ENCODE results near the gene LIMS2. TPM values are rescaled to one million over a fixed set of nuclear protein-coding genes. Genes with fewer than 3 reads are reported as not detected.

The LIMS2 gene
- polyA plus RNA-seq, 1 donor (not counting 4 experiments of a cell fraction or from before 2014, with no cell fraction given), result not detected

GRCh38 chr2:127680706-127681287 lies 5.5 kb upstream of the LIMS2 start:
- H3K4me3 ChIP-seq (ENCODE audit: control insufficient read depth in 2 of 3, extremely low read depth in 1 of 3, insufficient read depth in 2 of 3, low read depth in 1 of 3, low read length in 3 of 3), result no peak overlapping the region
- H3K9me3 ChIP-seq (ENCODE audit: control insufficient read depth, low read depth, low read length), result no peaks in the 10 kb centered on the region
- no peaks in the 10 kb centered on the region for H4K20me1 ChIP-seq (ENCODE audit: control insufficient read depth, extremely low read depth, insufficient read depth, low read length)
- peaks cover 38% of the 10 kb centered on the region for H3K27me3 ChIP-seq (ENCODE audit: control insufficient read depth, extremely low read depth, insufficient read depth, low read length)
- no peak overlapping the region for H3K9ac ChIP-seq (ENCODE audit: control insufficient read depth, extremely low read depth, insufficient read depth, low read length)
- no peaks in the 10 kb centered on the region for H3K79me2 ChIP-seq (ENCODE audit: control insufficient read depth, insufficient read depth, low read length)
- FAIRE-seq (no peak), DNase-seq (ENCODE audit: low read depth, low spot score) (no peak)
- no peak overlapping the region for H3K4me2 ChIP-seq (ENCODE audit: control insufficient read depth, extremely low read depth, insufficient read depth, low read depth, low read length)
- dilution Hi-C loops (cut with MboI; ENCODE audit: extremely low pct_ligation_motif_present, low sequenced_read_pairs), result loop anchor here (25.0 kb wide), 1 partner anchor 93 kb away; no protein-coding TSS in a partner anchor
- H3K4me1 ChIP-seq (ENCODE audit: control insufficient read depth, extremely low read depth, insufficient read depth, low read length), result peaks cover 2% of the 10 kb centered on the region
- no peak overlapping the region for H3K27ac ChIP-seq (ENCODE audit: control insufficient read depth, insufficient read depth, low read length)
- TF ChIP-seq EZH2 (IDR thresholded peaks at IDR 0.05; ENCODE audit: low read length) (no peak), CTCF (optimal IDR thresholded peaks at IDR 0.05 in 1 of 3, IDR thresholded peaks at IDR 0.05 in 1 of 3, conservative IDR thresholded peaks at IDR 0.05 in 1 of 3; ENCODE audit: extremely low read depth in 1 of 3, insufficient read depth in 2 of 3, low read length in 3 of 3) (no peak)
- no peaks in the 10 kb centered on the region for H3K9me1 ChIP-seq (ENCODE audit: control insufficient read depth, extremely low read depth, insufficient read depth, low read length)
- no peak overlapping the region for H2AFZ ChIP-seq (ENCODE audit: control insufficient read depth, low read length)
- no peaks in the 10 kb centered on the region for H3K36me3 ChIP-seq (ENCODE audit: control insufficient read depth in 2 of 2, extremely low read depth in 1 of 2, insufficient read depth in 2 of 2, low read length in 2 of 2)

- FAIRE-seq (no peak), DNase-seq (ENCODE audit: low read depth, low spot score) (no peak)
- no peaks in the 10 kb centered on the region for H3K9me1 ChIP-seq (ENCODE audit: control insufficient read depth, extremely low read depth, insufficient read depth, low read length)
- no peaks in the 10 kb centered on the region for H4K20me1 ChIP-seq (ENCODE audit: control insufficient read depth, extremely low read depth, insufficient read depth, low read length)
- H3K4me1 ChIP-seq (ENCODE audit: control insufficient read depth, extremely low read depth, insufficient read depth, low read length), result peaks cover 5% of the 10 kb centered on the region
- no peaks in the 10 kb centered on the region for H3K9me3 ChIP-seq (ENCODE audit: control insufficient read depth, low read depth, low read length)
- TF ChIP-seq CTCF (optimal IDR thresholded peaks at IDR 0.05 in 1 of 3, IDR thresholded peaks at IDR 0.05 in 1 of 3, conservative IDR thresholded peaks at IDR 0.05 in 1 of 3; ENCODE audit: extremely low read depth in 1 of 3, insufficient read depth in 2 of 3, low read length in 3 of 3) (no peak), EZH2 (IDR thresholded peaks at IDR 0.05; ENCODE audit: low read length) (no peak)
- no peak overlapping the region for H2AFZ ChIP-seq (ENCODE audit: control insufficient read depth, low read length)
- H3K27me3 ChIP-seq (ENCODE audit: control insufficient read depth, extremely low read depth, insufficient read depth, low read length), result peaks cover 43% of the 10 kb centered on the region
- no peak overlapping the region for H3K4me3 ChIP-seq (ENCODE audit: control insufficient read depth in 2 of 3, extremely low read depth in 1 of 3, insufficient read depth in 2 of 3, low read depth in 1 of 3, low read length in 3 of 3)
- H3K9ac ChIP-seq (ENCODE audit: control insufficient read depth, extremely low read depth, insufficient read depth, low read length), result no peak overlapping the region
- dilution Hi-C loops (cut with MboI; ENCODE audit: extremely low pct_ligation_motif_present, low sequenced_read_pairs), result loop anchor here (25.0 kb wide), 1 partner anchor 93 kb away; no protein-coding TSS in a partner anchor
- H3K27ac ChIP-seq (ENCODE audit: control insufficient read depth, insufficient read depth, low read length), result no peak overlapping the region
- H3K4me2 ChIP-seq (ENCODE audit: control insufficient read depth, extremely low read depth, insufficient read depth, low read depth, low read length), result no peak overlapping the region
- H3K79me2 ChIP-seq (ENCODE audit: control insufficient read depth, insufficient read depth, low read length), result no peaks in the 10 kb centered on the region
- no peaks in the 10 kb centered on the region for H3K36me3 ChIP-seq (ENCODE audit: control insufficient read depth in 2 of 2, extremely low read depth in 1 of 2, insufficient read depth in 2 of 2, low read length in 2 of 2)
These were observed 4.5 kb upstream of the LIMS2 start for GRCh38 chr2:127679680-127680361.
